Mammary epithelial cell (primary cell): ENCODE results near the gene S1PR1.

Experiments used
- CTCF ChIP-seq, 2 donors: IDR thresholded peaks in 1 of 2; conservative IDR thresholded peaks in 1 of 2; 2 replicates each; pipeline ENCODE4 v1.5.1; 2011 to 2012; ENCODE audit warnings: inconsistent platforms in 2 of 2, low read length in 2 of 2, mild to moderate bottlenecking in 2 of 2, control low read depth in 1 of 2, low read depth in 1 of 2; ENCODE audit not compliant: insufficient read depth in 1 of 2; ENCODE audit errors: extremely low read depth in 1 of 2
- EZH2 ChIP-seq: IDR thresholded peaks from 2 replicates; pipeline ENCODE4 v1.6.1; 2012; ENCODE audit warnings: low read length, inconsistent platforms, borderline replicate concordance

GRCh38 chr1:101233495-101233894, 3.3 kb upstream of the S1PR1 start:
- TF ChIP-seq CTCF (conservative IDR thresholded peaks at IDR 0.05 in 1 of 2, IDR thresholded peaks at IDR 0.05 in 1 of 2; ENCODE audit: extremely low read depth in 1 of 2, insufficient read depth in 1 of 2, low read depth in 1 of 2, low read length in 2 of 2) (no peak), EZH2 (no peak)
